H1 (cell line): ENCODE data around the gene SSRP1. TPM values are rescaled to one million over a fixed set of nuclear protein-coding genes. Genes with fewer than 3 reads are reported as not detected.

ENCODE experiments used
- ASH2L ChIP-seq: fragments of 200-600, 300-600 bp; sonication (generic); IDR thresholded peaks from one replicate; pipeline ENCODE4 v1.7.1; 2017; ENCODE audit warnings: low read length
- ATF2 ChIP-seq: IDR thresholded peaks from 2 replicates; pipeline ENCODE4 v1.6.1; 2012; ENCODE audit warnings: low read length, inconsistent platforms
- CEBPB ChIP-seq: IDR thresholded peaks from 2 replicates; pipeline ENCODE4 v1.6.1; 2012; ENCODE audit warnings: low read depth, low read length
- CHD2 ChIP-seq: IDR thresholded peaks from 2 replicates; pipeline ENCODE4 v1.6.1; 2012; ENCODE audit warnings: low read length, improper control_type of control experiment
- E2F6 ChIP-seq: IDR thresholded peaks from 2 replicates; pipeline ENCODE4 v1.6.1; 2012; ENCODE audit warnings: inconsistent platforms
- EP300 ChIP-seq, 2 experiments: IDR thresholded peaks; 1 replicate in 1 of 2; 2 replicates in 1 of 2; pipeline ENCODE4 v1.6.1; 2011 to 2012; ENCODE audit warnings: low read depth in 2 of 2, low read length in 2 of 2, mild to moderate bottlenecking in 2 of 2, borderline replicate concordance in 1 of 2, inconsistent platforms in 1 of 2, moderate library complexity in 1 of 2
- HDAC2 ChIP-seq, 2 experiments: fragments of 300-600 bp in 1 of 2; sonication (generic) in 1 of 2; IDR thresholded peaks; 2 replicates each; pipeline ENCODE4 v1.6.1; 2011 to 2012; ENCODE audit warnings: low read depth in 2 of 2, low read length in 2 of 2, mild to moderate bottlenecking in 2 of 2, moderate library complexity in 2 of 2, borderline replicate concordance in 1 of 2, inconsistent platforms in 1 of 2
- JUND ChIP-seq: IDR thresholded peaks from 2 replicates; pipeline ENCODE4 v1.6.1; 2011; ENCODE audit warnings: mild to moderate bottlenecking, improper control_type of control experiment, low read length
- KDM1A ChIP-seq: fragments of 200-600, 300-600 bp; sonication (generic); IDR thresholded peaks from 2 replicates; pipeline ENCODE4 v1.7.1; 2016; ENCODE audit warnings: mild to moderate bottlenecking, low read length, borderline replicate concordance
- KDM5A ChIP-seq: fragments of 200-600 bp; IDR thresholded peaks from 2 replicates; pipeline ENCODE4 v1.7.1; 2012; ENCODE audit warnings: mild to moderate bottlenecking, low read length, inconsistent platforms, mixed read lengths
- MAX ChIP-seq: IDR thresholded peaks from 2 replicates; pipeline ENCODE4 v1.6.1; 2012; ENCODE audit warnings: inconsistent platforms
- PHF8 ChIP-seq: fragments of 200-600 bp; sonication (generic); conservative IDR thresholded peaks from 2 replicates; pipeline ENCODE4 v1.7.1; 2012; ENCODE audit warnings: low read depth, mild to moderate bottlenecking, inconsistent platforms, low read length, moderate library complexity
- POLR2A ChIP-seq, 2 experiments: IDR thresholded peaks; 1 replicate in 1 of 2; 2 replicates in 1 of 2; pipeline ENCODE4 v1.6.1; 2011; ENCODE audit warnings: low read depth in 2 of 2, low read length in 2 of 2, mild to moderate bottlenecking in 2 of 2; ENCODE audit errors: control extremely low read depth in 1 of 2
- POU5F1 ChIP-seq: IDR thresholded peaks from 2 replicates; pipeline ENCODE4 v1.6.1; 2011; ENCODE audit warnings: low read depth, mild to moderate bottlenecking, low read length, moderate library complexity
- RFX5 ChIP-seq: IDR thresholded peaks from 2 replicates; pipeline ENCODE4 v1.6.1; 2011; ENCODE audit warnings: low read depth, low read length, improper control_type of control experiment, borderline replicate concordance
- SAP30 ChIP-seq: fragments of 300-600 bp; sonication (generic); IDR thresholded peaks from 2 replicates; pipeline ENCODE4 v1.7.1; 2012; ENCODE audit warnings: low read length, moderate library complexity, mild to moderate bottlenecking, inconsistent platforms; ENCODE audit not compliant: insufficient read depth, insufficient replicate concordance
- SIN3A ChIP-seq, 2 experiments: IDR thresholded peaks in 1 of 2; conservative IDR thresholded peaks in 1 of 2; 2 replicates each; pipeline ENCODE4 v1.6.1; 2011 to 2012; ENCODE audit warnings: low read length in 2 of 2, improper control_type of control experiment in 1 of 2, low read depth in 1 of 2, mild to moderate bottlenecking in 1 of 2
- SIRT6 ChIP-seq: IDR thresholded peaks from one replicate; pipeline ENCODE4 v1.7.1; 2012; ENCODE audit warnings: low read length, inconsistent platforms
- SIX5 ChIP-seq: IDR thresholded peaks from 2 replicates; pipeline ENCODE4 v1.6.1; 2011; ENCODE audit warnings: mild to moderate bottlenecking, low read depth, low read length
- SP4 ChIP-seq: IDR thresholded peaks from 2 replicates; pipeline ENCODE4 v1.6.1; 2012; ENCODE audit warnings: low read length, inconsistent platforms
- SUZ12 ChIP-seq: fragments of 200-600 bp; sonication (generic); IDR thresholded peaks from 2 replicates; pipeline ENCODE4 v1.6.1; 2012; ENCODE audit warnings: mild to moderate bottlenecking, inconsistent platforms, low read length, moderate library complexity, mixed read lengths
- TAF7 ChIP-seq: optimal IDR thresholded peaks from 2 replicates; pipeline ENCODE3; 2011; ENCODE audit warnings: low read depth, mild to moderate bottlenecking, inconsistent platforms, low read length, moderate library complexity, borderline replicate concordance
- TCF12 ChIP-seq: IDR thresholded peaks from 2 replicates; pipeline ENCODE4 v1.6.1; 2011; ENCODE audit warnings: low read depth, mild to moderate bottlenecking, low read length
- polyA plus RNA-seq, 7 experiments: library from polyadenylated mRNA; depleted of rRNA in 3 of 7; stranded (reverse) in 5 of 7; unstranded in 2 of 7; fragments of >200 nt in 5 of 7; fragments of 200-250 nt in 2 of 7; gene quantifications; 1 replicate in 5 of 7; 2 replicates in 1 of 7; 4 replicates in 1 of 7; pipeline versions ENCODE4 v1.2.1 to v1.2.3, GENCODE V29; 2011 to 2013; ENCODE audit warnings: missing spikeins in 2 of 7, mixed read lengths in 2 of 7
- total RNA-seq: library from RNA; stranded (reverse); fragmentation: NEBNext Ultra II Directional; extraction: Animal tissue kit (Norgen Biotek cat#: 25700); gene quantifications from 2 replicates; pipeline ENCODE4 v1.2.1, GENCODE V29; 2021

Gene SSRP1
- total and polyA plus RNA-seq, 2 of the 8 experiments (the other 6 are each of a cell fraction or from before 2014, with no cell fraction given): 259 to 281 TPM

- TF ChIP-seq ATF2: no peak
- no peak for TF ChIP-seq SUZ12
- TF ChIP-seq KDM5A: no peak
- peak; percentile 53; the same call in 1 of the 2 replicates for TF ChIP-seq E2F6
- no peak for TF ChIP-seq RFX5
- no peak for TF ChIP-seq SIX5
- TF ChIP-seq MAX: peak; percentile 92
- TF ChIP-seq TAF7: no peak
- no peak for TF ChIP-seq CHD2
- TF ChIP-seq SIN3A (conservative IDR thresholded peaks at IDR 0.05 in 1 of 2, IDR thresholded peaks at IDR 0.05 in 1 of 2; ENCODE audit: low read depth in 1 of 2, low read length in 2 of 2): 0 out of 4 replicates have a peak, but pooled peaks of 1 of the 2 experiments have one; percentile 59
- TF ChIP-seq SIRT6: no peak
- no peak for TF ChIP-seq PHF8
- no peak for TF ChIP-seq SP4
- no peak for TF ChIP-seq POU5F1
- no peak for TF ChIP-seq ASH2L
- TF ChIP-seq JUND: no peak
- no peak for TF ChIP-seq EP300 (IDR thresholded peaks at IDR 0.05; ENCODE audit: borderline replicate concordance in 1 of 2, low read depth in 2 of 2, low read length in 2 of 2)
- no peak for TF ChIP-seq CEBPB
- no peak for TF ChIP-seq KDM1A
- TF ChIP-seq POLR2A (IDR thresholded peaks at IDR 0.05; ENCODE audit: control extremely low read depth in 1 of 2, low read depth in 2 of 2, low read length in 2 of 2): no peak
- TF ChIP-seq TCF12: no peak
- no peak for TF ChIP-seq HDAC2 (IDR thresholded peaks at IDR 0.05; ENCODE audit: borderline replicate concordance in 1 of 2, low read depth in 2 of 2, low read length in 2 of 2)
- no peak for TF ChIP-seq SAP30
These were observed 10.0 kb upstream of the SSRP1 start (continued) for GRCh38 chr11:57345555-57346211.
